Nucleus accumbens (tissue), 56 donors: Measurements from ENCODE around the gene PNMA5.
"Not testable (repeated sequence)": the region's sequence is repeated elsewhere in the genome, so short reads cannot be mapped to it uniquely, and the experiment has no call there.

Experiments used
- DNase-seq, 56 donors: peaks; one replicate each; lab custom pipeline; 2025; lab: John Stamatoyannopoulos, UW

PNMA5 gene

GRCh38 chrX:152993933-152994332, at the start of gene PNMA5:
Gene PNMA5, minus strand, starts transcription at chrX:152994116. Its CDS starts 2,518 bp downstream, at chrX:152991598.
- DNase-seq: no peak

GRCh38 chrX:153032397-153033118, 38.6 kb upstream of the PNMA5 start:
- peak in 47 of 56 donors; percentile 4 to 76 (median 40) for DNase-seq

GRCh38 chrX:153030801-153031200, 36.9 kb upstream of the PNMA5 start:
- DNase-seq: no peak

- no peak for DNase-seq
Measured at GRCh38 chrX:153029875-153030274, 36.0 kb upstream of the PNMA5 start.

DNA sequence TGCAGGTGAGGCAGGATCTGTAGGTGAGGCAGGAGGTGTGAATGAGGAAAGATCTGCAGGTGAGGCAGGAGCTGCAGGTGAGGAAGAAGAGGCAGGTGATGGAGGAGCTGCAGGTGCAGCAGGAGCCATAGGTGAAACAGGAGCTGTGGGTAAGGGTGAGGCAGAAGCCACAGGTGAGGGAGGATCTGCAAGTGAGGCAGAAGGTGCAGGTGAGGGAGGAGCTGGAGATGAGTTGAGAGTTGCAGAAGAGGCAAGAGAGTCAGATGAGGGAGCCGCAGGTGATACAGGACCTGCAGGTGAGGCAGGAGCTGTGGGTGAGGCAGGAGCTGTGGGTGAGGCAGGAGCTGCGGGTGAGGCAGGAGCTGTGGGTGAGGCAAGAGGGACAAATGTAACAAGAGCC, 35.2 kb upstream of the PNMA5 start:
- no peak for DNase-seq

DNA sequence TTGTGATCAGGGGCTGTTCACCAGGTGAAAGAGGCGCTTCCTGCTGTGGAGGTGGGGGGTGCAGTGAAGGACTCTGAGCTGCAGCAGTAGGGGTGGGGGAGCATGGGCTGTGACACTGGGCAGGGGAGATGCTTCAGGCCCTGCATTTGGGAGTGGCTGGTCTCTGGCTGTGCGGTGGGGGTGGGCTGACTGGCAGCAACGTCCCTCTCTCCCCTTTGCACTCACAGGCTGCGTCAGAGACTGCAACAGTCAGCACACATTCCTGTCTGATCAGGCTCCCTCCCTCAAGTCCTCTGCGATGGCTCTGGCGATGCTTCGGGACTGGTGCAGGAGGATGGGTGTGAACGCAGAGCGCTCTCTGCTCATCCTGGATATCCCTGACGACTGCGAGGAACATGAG, 34.6 kb upstream of the PNMA5 start:
- not testable (repeated sequence) for DNase-seq

DNA sequence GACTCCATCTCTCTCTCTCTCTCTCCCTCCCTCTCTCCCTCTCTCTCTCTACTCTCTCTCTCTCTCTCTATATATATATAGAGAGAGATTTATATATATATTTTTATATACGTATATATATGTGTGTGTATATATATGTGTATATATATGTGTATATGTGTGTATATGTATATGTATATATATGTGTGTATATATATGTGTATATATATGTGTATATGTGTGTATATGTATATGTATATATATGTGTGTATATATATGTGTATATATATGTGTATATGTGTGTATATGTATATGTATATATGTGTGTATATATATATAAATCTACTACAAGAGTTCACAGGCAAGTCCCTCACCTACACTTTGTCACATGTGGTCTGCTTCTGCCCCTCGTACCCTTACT, 32.6 kb upstream of the PNMA5 start:
- not testable (repeated sequence) for DNase-seq

DNA sequence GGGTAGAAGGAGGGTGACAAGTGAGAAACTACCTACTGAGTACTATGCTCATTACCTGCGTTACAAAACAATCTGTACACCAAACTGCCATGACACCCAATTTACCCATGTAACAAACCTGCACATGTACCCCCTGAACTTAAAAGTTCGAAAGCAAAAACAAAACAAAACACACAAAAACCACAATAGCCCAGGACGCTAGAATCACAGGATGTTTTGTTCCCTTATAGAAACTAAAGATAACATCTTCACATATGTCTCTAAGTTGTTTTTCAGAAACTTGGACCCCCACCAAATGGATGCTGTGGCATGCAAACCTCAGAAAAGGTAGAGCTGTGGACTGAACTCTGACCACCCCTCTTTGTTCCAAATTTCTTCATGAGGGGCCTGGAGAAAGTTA, 25.2 kb upstream of the PNMA5 start:
- DNase-seq: no peak

DNA sequence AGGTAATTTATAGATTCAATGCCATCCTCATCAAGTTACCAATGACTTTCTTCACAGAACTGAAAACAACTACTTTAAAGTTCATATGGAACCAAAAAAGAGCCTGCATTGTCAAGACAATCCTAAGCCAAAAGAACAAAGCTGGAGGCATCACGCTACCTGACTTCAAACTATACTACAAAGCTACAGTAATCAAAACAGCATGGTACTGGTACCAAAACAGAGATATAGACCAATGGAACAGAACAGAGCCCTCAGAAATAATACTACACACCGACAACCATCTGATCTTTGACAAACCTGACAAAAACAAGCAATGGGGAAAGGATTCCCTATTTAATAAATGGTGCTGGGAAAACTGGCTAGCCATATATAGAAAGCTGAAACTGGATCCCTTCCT, 23.3 kb upstream of the PNMA5 start:
- not testable (repeated sequence) for DNase-seq

DNA sequence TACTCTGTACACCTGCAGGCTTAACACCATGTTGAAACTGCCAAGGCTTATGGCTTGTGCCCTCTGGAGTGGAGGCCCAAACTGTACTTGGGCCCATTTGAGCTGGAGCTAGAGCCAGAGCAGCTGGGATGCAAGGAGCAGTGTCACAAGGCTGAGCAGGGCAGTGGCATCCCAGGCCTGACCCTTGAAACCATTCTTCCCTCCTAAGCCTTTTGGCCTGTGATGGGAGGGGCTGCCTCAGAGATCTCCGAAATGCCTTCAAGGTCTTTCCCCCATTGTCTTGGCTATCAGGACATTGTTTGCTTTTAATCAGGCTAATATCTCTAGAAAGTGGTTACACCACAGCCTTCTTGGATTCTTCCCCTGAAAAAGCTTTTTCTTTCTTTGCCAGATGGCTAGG, 10.9 kb upstream of the PNMA5 start:
- no peak for DNase-seq

DNA sequence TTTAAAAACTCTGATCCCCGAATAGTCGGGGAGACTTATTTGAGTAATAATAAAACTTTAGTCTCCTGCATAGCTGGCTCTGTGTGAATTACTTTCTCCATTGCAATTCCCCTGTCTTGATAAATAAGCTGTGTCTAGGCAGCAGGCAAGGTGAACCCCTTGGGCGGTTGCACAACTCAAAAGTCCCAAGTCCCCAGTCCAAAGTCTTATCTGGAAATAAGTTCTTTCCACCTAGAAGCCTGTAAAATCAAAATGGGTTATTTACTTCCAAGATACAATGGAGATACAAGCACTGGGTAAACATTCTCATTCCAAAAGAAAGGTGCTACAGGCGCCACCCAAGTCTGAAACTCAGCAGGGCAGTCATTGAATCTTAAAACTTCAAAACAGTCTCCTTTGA, 10.1 kb upstream of the PNMA5 start:
- DNase-seq: no peak

- DNase-seq: not testable (repeated sequence)
Measured at GRCh38 chrX:153002182-153002581, 8.3 kb upstream of the PNMA5 start.

- DNase-seq: no peak
Measured at GRCh38 chrX:152997337-152997736, 3.4 kb upstream of the PNMA5 start.

- DNase-seq: peak in 15 of 56 donors; percentile 1 to 44 (median 18)
Measured at GRCh38 chrX:152992115-152992514, 1.8 kb downstream of the PNMA5 start.

DNA sequence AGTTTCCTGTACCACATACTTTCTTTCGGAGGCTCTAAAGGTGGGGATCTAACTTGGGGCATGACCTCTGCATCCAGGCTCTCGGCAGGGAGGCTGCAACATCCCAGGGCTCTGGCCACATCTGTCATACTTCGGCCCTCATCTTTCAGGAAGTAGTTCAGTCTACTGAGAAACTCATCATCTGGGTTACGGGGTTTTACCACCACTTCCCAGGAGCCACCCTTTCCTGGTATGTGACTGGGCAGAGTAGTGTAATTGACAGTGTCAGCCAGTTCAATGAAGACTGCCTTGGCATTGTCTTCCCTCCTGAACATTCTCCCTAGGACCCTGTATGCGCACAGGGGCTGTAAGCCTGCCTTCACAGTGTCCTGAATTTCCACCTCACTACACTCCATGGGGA, 2.8 kb downstream of the PNMA5 start:
- no peak for DNase-seq

GRCh38 chrX:152989292-152989658, 4.6 kb downstream of the PNMA5 start:
- peak in 3 of 56 donors; percentile 2 to 13 (median 4) for DNase-seq

DNA sequence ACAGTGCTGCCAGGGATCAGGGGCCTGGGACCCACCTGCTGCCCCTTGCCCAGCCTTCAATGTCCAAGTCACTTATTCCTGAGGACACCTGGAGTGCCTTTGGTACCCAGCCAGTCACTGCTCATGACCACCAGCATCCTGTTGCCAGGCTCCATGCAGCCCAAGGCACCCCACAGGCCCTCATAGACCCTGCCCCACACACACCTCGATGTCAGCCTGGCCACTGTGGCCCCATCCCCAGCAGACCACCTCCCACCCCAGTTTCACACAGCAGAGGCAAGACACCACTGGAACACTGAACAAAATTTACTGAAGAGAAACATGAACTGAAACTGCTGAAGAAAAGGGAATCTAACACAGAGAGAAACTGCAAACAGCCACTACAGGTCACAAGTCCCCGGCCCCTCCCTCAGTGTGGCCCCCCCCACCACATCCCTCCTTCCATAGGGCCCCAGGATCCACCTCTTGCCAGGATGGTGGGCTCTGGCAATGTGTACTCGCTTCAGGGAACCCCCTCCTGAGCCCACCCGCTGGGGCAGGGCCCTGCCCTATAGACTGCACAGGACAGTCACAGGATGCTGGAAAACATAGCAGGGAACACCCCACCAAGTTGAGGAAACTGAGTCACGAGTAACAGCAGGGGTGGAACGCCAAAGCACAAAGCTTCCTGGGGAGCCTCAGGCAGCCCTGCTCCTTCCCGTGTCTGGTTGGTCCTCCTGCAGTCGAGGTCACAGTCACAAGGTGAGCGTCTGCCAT, 5.2 kb downstream of the PNMA5 start:
- DNase-seq: peak in 1 of 56 donors; percentile 0

- no peak for DNase-seq
Measured at GRCh38 chrX:152987801-152988200, 6.1 kb downstream of the PNMA5 start.

DNA sequence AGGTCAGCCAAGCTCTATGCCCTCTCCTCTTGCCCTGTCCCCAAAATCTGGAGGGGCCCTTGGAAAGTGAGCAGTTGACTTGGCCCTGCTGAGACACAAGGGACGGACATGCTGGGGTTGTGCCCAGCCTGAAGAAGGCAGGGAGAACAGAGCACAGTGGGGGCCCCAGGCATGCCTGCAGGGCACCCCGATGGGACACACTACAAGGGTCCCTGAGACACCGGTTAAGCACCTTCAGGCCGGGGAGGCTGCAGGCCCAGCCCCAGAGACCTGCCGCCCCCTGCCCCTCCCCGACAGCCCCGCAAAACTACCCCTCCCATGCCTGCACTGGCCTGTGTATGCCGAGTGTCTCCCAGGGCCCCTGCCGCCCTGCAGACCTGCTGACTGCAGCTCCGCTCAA, 6.8 kb downstream of the PNMA5 start:
- not testable (repeated sequence) for DNase-seq

GRCh38 chrX:152985383-152985782, 8.5 kb downstream of the PNMA5 start:
- not testable (repeated sequence) for DNase-seq

GRCh38 chrX:152968193-152968592, 25.7 kb downstream of the PNMA5 start:
- no peak for DNase-seq

DNA sequence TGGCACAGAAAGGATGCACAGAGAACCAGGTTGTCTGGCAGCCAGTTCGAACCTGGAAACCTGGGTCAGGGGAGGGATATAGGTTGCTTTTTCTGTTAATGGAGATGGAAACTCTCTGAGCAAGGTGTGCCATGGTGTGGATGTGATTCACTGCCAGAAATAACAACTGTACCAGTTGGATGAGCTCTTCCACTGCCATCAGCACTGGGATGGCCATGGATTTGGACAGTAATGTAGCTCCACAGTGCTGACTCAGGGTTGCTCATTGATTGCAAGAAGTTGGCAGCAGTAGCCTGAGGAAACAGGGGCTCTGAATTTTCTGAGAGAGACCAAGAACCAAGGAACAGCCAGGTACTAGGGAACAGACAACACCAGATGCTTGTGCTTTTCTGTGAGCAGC, 33.8 kb downstream of the PNMA5 start:
- no peak for DNase-seq
